Heart left ventricle (tissue), 16 donors: Measurements from ENCODE around the gene KRT71. TPM values are rescaled to one million over a fixed set of nuclear protein-coding genes. Genes with fewer than 3 reads are reported as not detected.

Experiments used
- ATAC-seq, 4 donors: fragments of 200-7000 bp; cut with Tn5 transposase; one replicate each; pipeline ENCODE4 v1.9.1; 2020 to 2022; ENCODE audit warnings: moderate library complexity in 4 of 4, mild to moderate bottlenecking in 3 of 4, moderate number of reproducible peaks in 1 of 4
- DNase-seq, 5 donors: peaks; one replicate each; pipeline ENCODE4 v3.0.0-alpha.2; 2020
- H3K27ac ChIP-seq, 12 donors: fragments of 200-600 bp; sonication (generic) in 4 of 12; one replicate each; pipeline versions ENCODE4 v1.5.0 to v1.8.0; 2016 to 2022; ENCODE audit warnings: mild to moderate bottlenecking in 2 of 12
- H3K27me3 ChIP-seq, 9 donors: fragments of 200-600 bp; sonication (generic) in 2 of 9; one replicate each; pipeline versions ENCODE4 v1.5.1 to v1.8.0; 2016 to 2022; ENCODE audit warnings: mild to moderate bottlenecking in 3 of 9
- H3K36me3 ChIP-seq, 9 donors: fragments of 200-600 bp; sonication (generic) in 2 of 9; one replicate each; pipeline versions ENCODE4 v1.5.0 to v1.8.0; 2018 to 2022; ENCODE audit warnings: mild to moderate bottlenecking in 2 of 9
- H3K4me1 ChIP-seq, 12 donors: fragments of 200-600 bp; sonication (generic) in 4 of 12; one replicate each; pipeline versions ENCODE4 v1.5.0 to v1.8.0; 2016 to 2022; ENCODE audit warnings: mild to moderate bottlenecking in 3 of 12
- H3K4me3 ChIP-seq, 12 donors: fragments of 200-600 bp; sonication (generic) in 4 of 12; one replicate each; pipeline versions ENCODE4 v1.5.0 to v1.8.0; 2017 to 2022; ENCODE audit warnings: mild to moderate bottlenecking in 9 of 12, moderate library complexity in 4 of 12
- H3K9me3 ChIP-seq, 12 donors: fragments of 200-600 bp; sonication (generic) in 4 of 12; one replicate each; pipeline versions ENCODE4 v1.5.0 to v1.8.0; 2016 to 2022; ENCODE audit warnings: mild to moderate bottlenecking in 1 of 12
- CTCF ChIP-seq, 12 donors: fragments of 200-600 bp; sonication (generic) in 4 of 12; IDR thresholded peaks; one replicate each; pipeline versions ENCODE4 v1.5.0 to v1.8.0; 2018 to 2022; ENCODE audit warnings: antibody characterized with exemption in 12 of 12, mild to moderate bottlenecking in 5 of 12
- POLR2A ChIP-seq, 2 donors: fragments of 450-650 bp; IDR thresholded peaks; one replicate each; pipeline ENCODE4 v1.6.1; 2017; ENCODE audit warnings: antibody characterized with exemption in 2 of 2, mild to moderate bottlenecking in 2 of 2, moderate library complexity in 2 of 2
- WGBS, 4 donors: extraction: QIAGEN DNeasy Blood & Tissue Kit in 2 of 4; methylation state at CpG; one replicate each; pipeline versions ENCODE4 v1.1.5 to v1.1.7; 2013 to 2018; 5-methylcytosine and 5-hydroxymethylcytosine counted together
- intact Hi-C, 10 donors: fragments of 100-400 bp; cut with DNase I; formaldehyde crosslinking; loops; one replicate each; pipeline versions ENCODE4 v1.11.1 to v1.14.2; 2022
- polyA plus RNA-seq, 2 donors: library from polyadenylated mRNA; stranded (reverse); fragments of 200-250 nt; gene quantifications; one replicate each; pipeline ENCODE4 v1.2.3, GENCODE V29; 2013
- total RNA-seq, 9 donors: library from RNA; depleted of rRNA in 2 of 9; stranded (reverse); fragments of >200 nt in 2 of 9; fragmentation: NEBNext Ultra II Directional in 3 of 9; extraction: Animal tissue kit (Norgen Biotek cat#: 25700) in 3 of 9; gene quantifications; one replicate each; pipeline versions ENCODE4 v1.1.0 to v1.2.4, GENCODE V29; 2016 to 2023
- donor health status: ischemic (EF 13 %, LVEDD 7.1; RV severe dilation, severe dysfunction).
- donor health status: healthy with polysubstance abuse.
- donor health status: DM: no; HTN: yes; CAD: no.
- donor health status: DM: no; HTN: no; CAD: no.
- donor health status: ischemic (EF 25% LVEDD 6.9; RV normal size, moderate dysfunction).
- donor health status: ischemic (EF 25% LVEDD 5.7; RV mildly dilated, moderate dysfunction).
- donor health status: healthy.
- donor health status: DM: yes; HTN: yes; CAD: no.
- donor health status: ischemic (EF 35%, LVEDD 5.7; RV mildly dilated, moderate dysfunction).
- donor health status: nonischemic (EF 11% LVEDD 7.7; RV severe dilation, severe dysfunction).
- donor health status: DM: yes; HTN: yes; CAD: no.
- donor health status: PGD.
- donor health status: ischemic (EF 29% LVEDD 5.4; RV normal size, mild dysfunction).
- donor health status: nonischemic (EF 23%, LVEDD 6.1; RV moderate dilation, normal function).

The KRT71 gene
- total and polyA plus RNA-seq, 11 donors: not detected

GRCh38 chr12:52555577-52555976 lies 2.6 kb upstream of the KRT71 start:
- no peak overlapping the region for H3K4me3 ChIP-seq
- intact Hi-C loops: no loop called here
- no peak for ATAC-seq
- WGBS, 4 donors: 72 to 82% (median 78%) methylated on average over 6 of the region's 6 CpGs
- no peaks in the 10 kb centered on the region for H3K36me3 ChIP-seq
- no peak overlapping the region for H3K27ac ChIP-seq
- TF ChIP-seq CTCF (IDR thresholded peaks at IDR 0.05): no peak
- TF ChIP-seq POLR2A (IDR thresholded peaks at IDR 0.05): no peak
- H3K9me3 ChIP-seq: no peaks in the 10 kb centered on the region
- peaks cover 0 to 14% (median 9%) of the 10 kb centered on the region in 12 donors for H3K4me1 ChIP-seq
- H3K27me3 ChIP-seq: peaks cover 0 to 12% (median 0%) of the 10 kb centered on the region in 9 donors
- DNase-seq: no peak

GRCh38 chr12:52552055-52552454 lies 890 bp downstream of the KRT71 start:
- Histone ChIP-seq H3K9me3 (no peaks in the 10 kb centered on the region), H3K27ac (no peak overlapping the region), H3K27me3 (peaks cover 0 to 2% (median 0%) of the 10 kb centered on the region in 9 donors), H3K4me1 (peaks cover 0 to 14% (median 9%) of the 10 kb centered on the region in 12 donors), H3K36me3 (no peaks in the 10 kb centered on the region), H3K4me3 (no peak overlapping the region)
- WGBS, 4 donors: 74 to 82% (median 81%) methylated on average over 4 to 5 of the region's 5 CpGs
- no peak for TF ChIP-seq POLR2A (IDR thresholded peaks at IDR 0.05)
- DNase-seq (no peak), ATAC-seq (no peak)
- intact Hi-C loops: no loop called here

GRCh38 chr12:52551216-52551865 lies 1.6 kb downstream of the KRT71 start:
- 17 to 37% (median 24%) methylated on average over 5 to 6 of the region's 6 CpGs for WGBS, 4 donors
- Histone ChIP-seq H3K4me1 (peaks cover 0 to 14% (median 9%) of the 10 kb centered on the region in 12 donors), H3K27me3 (peaks cover 0 to 5% (median 0%) of the 10 kb centered on the region in 9 donors), H3K4me3 (no peak overlapping the region), H3K27ac (no peak overlapping the region), H3K36me3 (no peaks in the 10 kb centered on the region), H3K9me3 (no peaks in the 10 kb centered on the region)
- peak; percentile 25 to 73 (median 40) for DNase-seq
- intact Hi-C loops: no loop called here
- TF ChIP-seq POLR2A (IDR thresholded peaks at IDR 0.05): no peak
- TF ChIP-seq CTCF (IDR thresholded peaks at IDR 0.05): no peak
- ATAC-seq: peak; percentile 59 to 85 (median 78)

DNA sequence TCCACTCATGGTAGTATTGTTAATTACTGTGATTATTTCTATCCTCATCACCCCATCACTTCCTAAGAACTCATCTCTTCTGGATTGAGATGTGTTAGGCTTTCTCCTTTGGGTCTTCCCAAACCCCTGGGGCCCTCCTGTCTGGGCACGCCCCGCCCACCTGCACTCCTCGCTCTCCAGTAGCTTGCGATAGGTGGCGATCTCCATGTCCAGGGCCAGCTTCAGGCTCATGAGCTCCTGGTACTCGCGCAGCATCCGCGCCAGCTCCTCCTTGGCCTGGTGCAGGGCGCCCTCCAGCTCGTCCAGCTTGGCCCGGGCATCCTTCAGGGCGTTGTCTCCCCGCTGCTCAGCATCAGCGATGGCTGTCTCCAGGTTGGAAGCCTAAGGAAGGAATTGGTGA lies 6.8 kb downstream of the KRT71 start:
- 84 to 88% (median 86%) methylated on average over 15 of the region's 15 CpGs for WGBS, 4 donors
- no peak for DNase-seq
- Histone ChIP-seq H3K27ac (no peak overlapping the region), H3K27me3 (peaks cover 0 to 11% (median 0%) of the 10 kb centered on the region in 9 donors), H3K9me3 (no peaks in the 10 kb centered on the region), H3K36me3 (no peaks in the 10 kb centered on the region), H3K4me1 (peaks cover 0 to 9% (median 2%) of the 10 kb centered on the region in 12 donors), H3K4me3 (no peak overlapping the region)
- no peak for TF ChIP-seq CTCF (IDR thresholded peaks at IDR 0.05)
- no peak for TF ChIP-seq POLR2A (IDR thresholded peaks at IDR 0.05)
- intact Hi-C loops: no loop called here
- ATAC-seq: no peak
